SK-N-SH (cell line): ENCODE data around the gene GLUD1.
"Not testable (repeated sequence)": the region's sequence is repeated elsewhere in the genome, so short reads cannot be mapped to it uniquely, and the experiment has no call there.

Source experiments
- CTCF ChIP-seq: fragments of 200-600 bp; sonication (generic); IDR thresholded peaks from 2 replicates; pipeline ENCODE4 v1.6.1; 2017; ENCODE audit warnings: antibody characterized with exemption, mild to moderate bottlenecking, moderate library complexity
- GATA2 ChIP-seq: sonication (generic); formaldehyde crosslinking; IDR thresholded peaks from 2 replicates; pipeline ENCODE4 v1.5.0; 2020; ENCODE audit warnings: mild to moderate bottlenecking, missing genetic modification reagents

GRCh38 chr10:87018127-87018526 is 76.5 kb downstream of the GLUD1 start:
- TF ChIP-seq CTCF; GATA2 (CRISPR knock-in tag): not testable (repeated sequence)
